Activated CD4-positive, alpha-beta T cell treated with anti-CD3 and anti-CD28 coated beads, Interleukin-2, Interleukin-4, amounts not matched to agents 100 ng/mL and 50 ng/mL, durations not matched to agents 16 hours and 8 hours (primary cell): ENCODE measurements around the gene KCNK4.

ENCODE experiments used
- DNase-seq: peaks from one replicate; pipeline ENCODE4 v3.0.0-alpha.2; 2020; ENCODE audit warnings: low spot score

KCNK4 gene

DNA sequence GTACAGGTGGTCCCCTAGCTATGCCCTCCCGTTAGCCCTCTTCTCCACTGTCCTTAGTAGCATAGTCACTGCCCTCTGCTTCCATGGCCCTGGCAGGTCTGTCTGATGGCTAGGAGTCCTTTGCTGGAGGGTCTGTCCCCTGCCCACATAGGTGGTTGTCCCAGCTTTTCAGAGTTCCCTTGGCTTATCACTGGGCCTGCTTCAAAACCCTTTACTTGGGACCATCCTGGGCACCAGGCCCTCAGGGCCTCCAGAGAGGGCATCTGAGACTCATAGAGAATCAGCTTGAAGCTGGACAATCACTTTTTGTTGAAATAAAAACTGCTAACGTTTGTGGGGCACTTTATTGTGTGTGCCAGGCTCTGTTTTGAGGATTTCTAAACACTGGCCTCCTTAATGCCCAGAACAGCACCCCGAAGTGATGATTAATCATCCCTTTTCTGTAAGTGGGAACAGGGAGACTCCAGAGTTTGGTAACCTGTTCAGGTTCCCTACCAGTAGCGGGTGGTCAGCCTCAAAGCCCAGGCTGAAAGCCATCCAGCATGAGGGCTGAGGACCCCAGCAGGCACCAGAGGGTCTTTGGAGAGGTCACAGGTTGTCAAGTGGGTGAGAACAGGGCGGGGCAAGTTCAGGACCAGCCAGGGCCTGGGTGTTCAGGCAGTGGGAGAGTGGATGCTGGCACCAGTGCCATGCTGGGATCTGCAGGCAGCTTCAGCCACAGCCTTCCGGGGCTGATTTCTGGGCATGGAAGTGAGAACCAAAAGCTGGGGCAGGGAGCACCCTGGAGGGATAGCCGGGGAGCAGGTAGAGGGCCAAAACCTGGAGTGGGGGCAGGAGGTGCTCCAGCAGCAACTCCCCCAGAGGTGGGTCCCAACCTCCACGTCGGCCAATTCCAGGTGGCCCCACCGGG, 495 bp upstream of the KCNK4 start:
- DNase-seq: no peak

GRCh38 chr11:64291752-64292459, 804 bp downstream of the KCNK4 start:
- DNase-seq: no peak

DNA sequence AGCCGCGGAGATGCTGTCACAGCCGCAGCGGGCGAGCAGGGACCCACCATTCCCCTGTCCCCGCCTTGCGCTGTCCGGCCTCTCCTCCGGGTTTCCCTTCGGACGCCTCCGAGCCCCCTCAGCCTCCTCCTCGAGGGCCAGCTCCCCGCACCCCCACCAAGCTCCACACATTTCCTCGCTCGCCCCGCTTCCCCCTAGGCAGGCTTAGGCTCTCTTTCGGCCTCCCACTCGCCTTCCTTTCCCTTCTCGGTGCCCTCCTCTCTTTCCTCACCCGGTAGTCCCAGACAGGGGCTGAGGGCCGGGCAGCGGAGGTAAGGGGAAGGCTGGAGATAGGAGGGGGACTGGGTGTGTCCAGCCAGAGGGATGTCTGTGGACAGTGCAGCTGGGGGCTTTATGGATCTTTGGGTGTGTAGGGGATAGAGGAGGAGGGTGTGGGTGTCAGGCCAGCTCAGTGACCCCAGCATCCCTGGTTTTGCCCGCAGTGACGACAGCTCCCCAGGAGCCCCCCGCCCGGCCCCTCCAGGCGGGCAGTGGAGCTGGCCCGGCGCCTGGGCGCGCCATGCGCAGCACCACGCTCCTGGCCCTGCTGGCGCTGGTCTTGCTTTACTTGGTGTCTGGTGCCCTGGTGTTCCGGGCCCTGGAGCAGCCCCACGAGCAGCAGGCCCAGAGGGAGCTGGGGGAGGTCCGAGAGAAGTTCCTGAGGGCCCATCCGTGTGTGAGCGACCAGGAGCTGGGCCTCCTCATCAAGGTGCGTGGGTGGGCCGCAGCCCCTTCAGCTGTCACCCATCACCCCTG, 1.6 kb downstream of the KCNK4 start:
- no peak for DNase-seq

DNA sequence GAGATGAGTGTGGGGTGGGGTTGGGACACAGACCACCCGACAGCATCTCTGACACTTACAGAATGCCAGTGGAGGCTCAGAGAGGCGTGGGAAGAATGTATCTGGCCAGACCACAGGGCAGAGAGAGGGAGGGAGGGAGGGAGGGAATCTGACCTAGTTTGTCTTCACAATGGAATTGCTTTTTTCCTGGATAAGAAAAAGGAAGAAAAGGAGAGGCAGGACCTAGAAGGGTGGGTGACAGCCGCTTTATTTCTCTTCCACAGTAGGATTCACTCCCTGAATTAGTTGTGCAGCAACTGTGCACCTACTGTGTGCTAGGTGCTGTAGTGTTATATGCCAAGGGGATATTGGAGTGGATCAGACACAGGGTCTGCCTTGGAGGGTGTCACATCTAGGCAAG, 3.7 kb downstream of the KCNK4 start:
- no peak for DNase-seq

GRCh38 chr11:64295760-64296159, 4.7 kb downstream of the KCNK4 start:
- no peak for DNase-seq

GRCh38 chr11:64296236-64296635, 5.1 kb downstream of the KCNK4 start:
- no peak for DNase-seq

- no peak for DNase-seq
These were observed 6.0 kb downstream of the KCNK4 start for GRCh38 chr11:64296830-64297698.

- no peak for DNase-seq
These were observed 6.7 kb downstream of the KCNK4 start for GRCh38 chr11:64297699-64298358.

DNA sequence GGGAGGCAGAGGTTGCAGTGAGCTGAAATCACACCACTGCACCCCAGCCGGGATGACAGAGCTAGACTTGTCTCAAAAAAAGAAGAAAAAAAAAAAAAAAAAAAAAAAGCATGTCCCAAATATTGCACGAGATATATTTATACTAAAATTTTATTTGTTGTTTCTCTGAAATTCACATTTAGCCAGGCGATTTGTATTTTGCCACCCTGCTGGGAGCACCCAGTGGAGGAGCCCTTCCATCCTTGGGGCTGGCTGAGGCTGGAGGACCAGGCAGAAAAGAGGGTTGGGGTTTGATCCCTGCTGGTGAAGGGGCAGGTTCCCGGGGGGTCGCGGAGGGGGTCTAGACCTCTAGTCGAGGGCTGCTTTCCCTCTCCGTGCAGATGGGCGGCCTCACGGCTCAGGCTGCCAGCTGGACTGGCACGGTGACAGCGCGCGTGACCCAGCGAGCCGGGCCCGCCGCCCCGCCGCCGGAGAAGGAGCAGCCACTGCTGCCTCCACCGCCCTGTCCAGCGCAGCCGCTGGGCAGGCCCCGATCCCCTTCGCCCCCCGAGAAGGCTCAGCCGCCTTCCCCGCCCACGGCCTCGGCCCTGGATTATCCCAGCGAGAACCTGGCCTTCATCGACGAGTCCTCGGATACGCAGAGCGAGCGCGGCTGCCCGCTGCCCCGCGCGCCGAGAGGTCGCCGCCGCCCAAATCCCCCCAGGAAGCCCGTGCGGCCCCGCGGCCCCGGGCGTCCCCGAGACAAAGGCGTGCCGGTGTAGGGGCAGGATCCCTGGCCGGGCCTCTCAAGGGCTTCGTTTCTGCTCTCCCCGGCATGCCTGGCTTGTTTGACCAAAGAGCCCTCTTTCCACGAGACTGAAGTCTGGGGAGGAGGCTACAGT, 8.1 kb downstream of the KCNK4 start:
- DNase-seq: no peak

DNA sequence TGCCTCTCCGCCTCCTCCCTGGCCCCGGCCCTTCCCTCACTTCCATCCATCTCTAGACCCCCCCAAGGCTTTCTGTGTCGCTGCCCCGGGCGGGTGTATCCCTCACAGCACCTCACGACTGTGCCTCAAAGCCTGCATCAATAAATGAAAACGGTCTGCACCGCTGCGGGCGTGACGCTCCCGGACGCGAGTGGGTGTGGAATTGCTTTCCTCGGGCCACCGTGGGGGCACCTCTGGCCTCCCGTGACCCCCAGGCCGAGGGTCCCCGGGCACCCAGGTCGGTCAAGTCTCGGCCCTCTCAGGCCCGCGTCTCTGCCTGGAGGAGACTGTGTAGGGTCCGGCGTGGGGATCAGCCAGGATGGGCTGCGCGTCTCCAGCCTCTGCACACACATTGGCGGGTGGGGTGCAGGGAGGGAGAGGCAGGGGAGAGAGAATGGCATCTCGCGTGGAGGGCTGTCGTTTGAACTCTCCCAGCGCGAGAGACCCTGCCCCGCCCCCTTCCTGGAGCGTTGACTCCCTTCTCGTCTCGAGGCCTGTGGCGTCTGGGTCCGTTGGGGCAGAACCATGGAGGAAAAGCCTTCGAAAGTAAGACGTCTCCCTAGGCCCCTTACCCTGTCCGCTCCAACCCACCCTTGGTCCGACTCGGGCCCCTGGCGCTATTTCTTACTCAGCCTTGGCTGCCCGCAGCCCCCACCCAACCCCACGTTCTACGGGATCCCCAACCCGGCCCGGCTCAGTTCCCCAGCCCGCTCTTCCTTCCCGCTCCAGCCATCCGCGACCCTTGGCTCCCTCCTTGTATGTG, 8.9 kb downstream of the KCNK4 start, which contains the start of gene CATSPERZ:
CATSPERZ (plus strand) TSS at position 512 of the 802 bp plus-strand sequence; CDS start at position 565, 53 bp downstream.
- no peak for DNase-seq

DNA sequence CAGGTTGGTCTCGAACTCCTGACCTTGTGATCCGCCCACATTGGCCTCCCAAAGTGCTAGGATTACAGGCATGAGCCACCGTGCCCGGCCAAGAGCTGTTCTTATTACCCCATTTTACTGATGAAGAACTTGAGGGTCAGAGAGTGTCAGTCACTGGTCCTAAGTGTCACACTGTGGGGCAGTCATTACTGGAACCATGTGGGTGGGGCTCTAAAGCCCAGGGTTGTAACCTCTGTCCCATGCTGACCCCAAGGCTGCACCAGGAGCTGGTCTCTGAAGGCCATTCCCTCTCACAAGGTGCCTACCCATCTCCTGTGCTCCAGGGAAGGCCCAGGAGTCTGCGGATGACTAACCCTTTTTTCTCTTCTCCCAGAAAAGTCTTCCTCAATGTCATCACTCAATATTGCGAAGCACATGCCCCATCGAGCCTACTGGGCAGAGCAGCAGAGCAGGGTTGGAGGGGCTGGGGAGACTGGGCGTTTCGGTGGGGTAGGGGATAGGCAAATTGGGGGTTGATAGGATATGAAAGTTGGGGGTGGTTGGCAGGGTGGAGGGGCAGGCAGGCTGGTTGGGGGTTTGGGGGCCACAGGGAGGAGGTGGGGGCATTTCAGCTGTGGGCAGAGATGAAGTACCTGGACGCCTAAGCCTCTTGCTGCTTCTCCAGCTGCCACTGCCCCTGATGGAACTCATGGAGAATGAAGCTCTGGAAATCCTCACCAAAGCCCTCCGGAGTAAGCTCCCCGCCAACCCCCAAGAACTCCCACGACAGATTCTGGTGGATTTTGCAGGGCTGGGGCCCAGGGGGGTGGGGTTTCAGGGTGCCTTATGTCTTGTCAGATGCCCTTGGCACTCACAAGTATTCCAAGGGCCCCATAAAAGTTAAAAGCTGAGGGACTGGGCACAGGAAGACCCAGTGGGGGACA, 12.3 kb downstream of the KCNK4 start:
- no peak for DNase-seq

- DNase-seq: no peak
These were observed 12.9 kb downstream of the KCNK4 start for GRCh38 chr11:64304032-64304315.

GRCh38 chr11:64304316-64305072, 13.4 kb downstream of the KCNK4 start:
- peak; percentile 95 for DNase-seq

GRCh38 chr11:64305075-64305690, 14.1 kb downstream of the KCNK4 start, which contains the start of gene ESRRA:
Gene ESRRA (plus strand): TSS chr11:64305524. CDS start chr11:64307180, 1,656 bp downstream.
- DNase-seq: peak; percentile 100

GRCh38 chr11:64305691-64306562, 14.8 kb downstream of the KCNK4 start:
- DNase-seq: peak; percentile 79

- no peak for DNase-seq
These were observed 15.4 kb downstream of the KCNK4 start for GRCh38 chr11:64306563-64306875.
